CD4-positive, alpha-beta T cell treated with Interferon gamma for 1 hour (primary cell): ENCODE measurements around the gene VHLL.

ENCODE experiments used
- DNase-seq: peaks from one replicate; pipeline ENCODE4 v3.0.0-alpha.2; 2020

VHLL gene

DNA sequence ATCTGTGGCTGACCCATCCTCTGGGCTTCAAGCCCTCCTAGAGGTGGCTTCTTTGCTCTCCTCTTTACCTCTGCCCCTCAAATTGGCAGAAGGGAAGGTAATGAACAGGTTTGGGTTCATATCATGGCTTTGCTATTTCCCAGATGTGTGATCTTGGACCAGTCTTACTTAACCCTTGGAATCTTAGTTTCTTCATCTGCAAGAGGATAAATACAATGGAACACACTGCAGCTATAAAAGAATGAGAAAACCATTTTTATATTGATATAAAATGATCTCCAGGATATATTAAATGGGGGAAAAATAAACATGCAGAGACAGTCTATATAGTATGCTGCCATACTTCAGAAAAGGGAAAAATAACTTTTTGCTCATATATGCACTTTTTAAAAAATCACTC lies 9.2 kb downstream of the VHLL start:
- no peak for DNase-seq

DNA sequence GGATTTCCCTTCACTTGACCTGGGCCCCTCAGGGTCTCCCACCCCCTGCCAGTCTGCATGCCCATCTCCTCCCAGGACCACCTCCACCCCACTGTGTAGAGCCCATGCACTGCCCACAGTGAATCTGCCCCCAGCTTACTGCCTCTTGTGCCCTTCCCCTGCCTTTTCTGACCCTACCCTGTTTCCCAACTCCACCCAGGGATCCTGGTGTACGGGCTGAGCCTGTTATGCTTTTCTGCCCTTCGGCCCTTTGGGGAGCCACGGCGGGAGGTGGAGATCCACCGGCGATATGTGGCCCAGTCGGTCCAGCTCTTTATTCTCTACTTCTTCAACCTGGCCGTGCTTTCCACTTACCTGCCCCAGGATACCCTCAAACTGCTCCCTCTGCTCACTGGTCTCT lies 13.0 kb downstream of the VHLL start:
- no peak for DNase-seq

DNA sequence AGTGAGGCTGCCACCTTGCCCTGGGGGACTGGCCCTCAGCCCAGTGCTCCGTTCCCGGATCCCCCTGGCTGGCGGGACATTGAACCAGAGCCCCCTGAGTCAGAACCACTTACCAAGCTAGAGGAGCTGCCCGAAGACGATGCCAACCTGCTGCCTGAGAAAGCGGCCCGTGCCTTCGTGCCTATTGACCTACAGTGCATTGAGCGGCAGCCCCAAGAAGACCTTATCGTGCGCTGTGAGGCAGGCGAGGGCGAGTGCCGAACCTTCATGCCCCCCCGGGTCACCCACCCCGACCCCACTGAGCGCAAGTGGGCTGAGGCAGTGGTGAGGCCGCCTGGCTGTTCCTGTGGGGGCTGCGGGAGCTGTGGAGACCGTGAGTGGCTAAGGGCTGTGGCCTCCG lies 13.7 kb downstream of the VHLL start:
- DNase-seq: no peak

DNA sequence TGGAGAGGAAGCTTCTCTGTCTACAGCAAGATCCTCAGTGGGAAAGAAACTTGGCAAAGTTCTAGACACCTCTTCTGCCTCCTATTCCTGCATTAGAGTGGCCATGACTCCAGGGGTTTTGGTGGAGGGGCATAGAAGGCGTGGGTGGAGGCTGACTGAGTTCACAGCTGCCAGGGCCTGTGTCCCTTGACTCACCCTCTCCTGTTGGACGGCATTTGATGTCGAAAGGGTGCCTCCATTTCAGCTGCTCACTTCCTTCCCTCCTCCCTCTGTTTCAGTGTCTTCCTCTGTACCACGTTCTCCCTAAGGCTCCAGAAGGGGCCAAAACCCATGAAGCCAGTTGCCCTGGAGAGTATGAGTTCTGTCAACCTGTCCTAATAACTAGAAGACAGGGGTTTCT lies 14.3 kb downstream of the VHLL start:
- no peak for DNase-seq

DNA sequence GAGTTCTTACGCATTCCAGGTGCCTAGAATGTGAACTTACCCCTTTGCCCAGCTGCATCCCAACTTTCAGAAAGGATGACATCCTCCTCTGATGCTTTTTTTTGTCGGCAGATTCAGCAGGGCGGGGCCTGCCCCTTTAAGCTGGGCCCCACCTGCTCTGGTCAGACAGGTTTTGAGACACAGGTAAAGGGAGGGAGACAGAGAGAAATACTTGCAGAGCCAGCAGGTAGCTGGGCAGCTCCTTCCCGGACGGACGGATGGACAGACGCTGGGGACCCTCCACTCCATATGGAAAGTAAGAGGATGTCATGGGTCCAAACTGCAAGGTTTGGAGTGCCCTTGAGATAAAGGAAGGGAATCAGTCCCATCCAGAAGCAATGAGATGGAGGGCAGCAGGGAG lies 15.0 kb downstream of the VHLL start, which contains the start of gene TMEM79:
TSS of gene TMEM79 (plus strand) at position 214 of the 400 bp plus-strand sequence. CDS start 902 bp downstream, outside the sequence.
- DNase-seq: no peak

DNA sequence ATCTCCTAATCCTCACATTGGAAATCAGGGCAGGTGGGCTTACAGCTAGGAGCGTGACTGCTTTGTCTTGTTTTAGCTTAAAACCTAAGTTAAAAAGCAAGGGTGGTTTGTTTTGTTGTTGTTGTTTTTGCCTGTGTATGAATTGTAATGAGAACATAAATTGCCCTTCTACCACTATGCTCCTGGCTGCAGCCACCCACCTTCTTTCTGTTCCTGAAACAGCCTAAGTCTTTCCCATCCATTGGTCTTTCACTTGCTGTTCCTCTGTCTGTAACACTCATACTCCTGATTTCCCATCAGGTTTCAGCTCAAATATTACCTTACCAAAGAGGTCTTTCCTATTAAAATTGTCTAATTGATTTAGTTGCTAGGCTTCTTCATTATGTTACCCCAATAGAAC lies 15.6 kb downstream of the VHLL start:
- DNase-seq: no peak

DNA sequence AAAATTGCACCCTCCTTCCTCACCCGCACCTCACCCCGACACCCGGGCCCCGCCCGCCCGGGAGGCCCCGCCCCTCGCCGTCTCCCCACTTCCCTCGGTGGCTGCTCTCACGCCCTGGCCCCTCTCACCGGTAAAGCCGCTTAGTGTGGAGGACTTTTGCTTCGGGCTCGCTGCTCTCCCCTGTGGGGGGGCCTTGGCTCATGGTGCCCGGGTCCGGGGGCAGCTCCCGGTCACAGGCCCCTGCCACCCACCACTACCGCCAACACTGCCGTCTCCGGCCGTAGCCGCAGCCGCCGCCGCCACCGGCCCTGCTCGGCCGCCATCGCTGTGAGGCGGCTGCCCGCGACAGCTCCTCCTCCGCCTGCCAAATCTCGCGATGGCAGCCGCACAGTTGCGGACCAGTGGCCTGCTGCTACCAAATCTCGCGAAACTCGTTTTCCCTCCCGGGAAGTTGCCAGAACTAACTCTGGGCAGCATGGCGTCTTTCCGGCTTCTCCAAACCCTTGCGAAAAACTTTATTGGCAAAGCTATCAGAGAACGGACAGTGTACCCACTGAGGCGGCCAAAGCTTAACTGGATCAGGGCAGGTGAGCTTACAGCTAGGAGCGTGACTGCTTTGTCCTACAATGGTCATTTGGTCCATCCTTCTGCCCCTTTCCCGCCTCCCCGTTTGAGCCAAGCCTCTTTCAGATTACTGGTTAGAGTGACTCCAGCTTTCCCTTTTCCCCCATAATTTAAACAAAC lies 16.5 kb downstream of the VHLL start, which contains the start of gene SMG5:
TSS of gene SMG5 (minus strand) at position 347 of the 744 bp plus-strand sequence. CDS start at position 202, 145 bp downstream.
- peak; percentile 97 for DNase-seq

DNA sequence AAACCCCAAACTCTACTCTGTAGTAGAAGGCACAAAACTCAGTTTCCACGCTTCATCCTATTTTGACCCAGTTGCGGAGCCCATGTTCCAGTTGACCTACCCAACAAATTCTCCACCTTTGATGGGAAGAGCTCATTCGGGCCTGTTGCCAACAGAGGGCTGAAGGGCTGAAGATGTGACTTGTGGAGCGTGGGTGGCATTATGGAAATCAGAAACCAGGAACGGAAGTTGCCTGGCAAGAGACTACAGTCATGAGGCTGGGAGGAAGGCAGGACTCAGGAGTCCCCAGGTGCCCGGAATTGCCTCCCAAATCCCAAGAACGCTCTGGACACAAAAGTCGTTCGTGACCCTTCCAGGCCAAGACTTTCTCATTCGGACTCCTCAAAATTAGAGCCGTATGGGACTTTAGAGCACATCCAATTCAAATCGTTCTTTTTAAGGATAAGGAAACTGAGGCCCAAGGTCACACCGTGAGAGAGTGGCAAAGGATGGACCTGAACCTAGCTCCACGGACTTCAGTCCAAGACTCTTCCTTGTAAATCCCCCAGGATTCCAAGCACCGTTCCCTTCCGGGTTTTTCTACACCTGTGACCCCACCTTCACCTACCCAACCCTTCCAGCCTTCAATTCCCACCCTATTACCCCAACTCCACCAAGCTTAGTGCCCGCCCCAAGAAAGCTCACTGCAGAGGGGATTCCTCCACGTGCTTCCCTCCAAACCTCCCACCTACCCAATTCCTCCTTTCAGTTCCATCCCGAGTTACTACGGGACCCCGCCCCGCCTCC lies 17.2 kb downstream of the VHLL start:
- no peak for DNase-seq

DNA sequence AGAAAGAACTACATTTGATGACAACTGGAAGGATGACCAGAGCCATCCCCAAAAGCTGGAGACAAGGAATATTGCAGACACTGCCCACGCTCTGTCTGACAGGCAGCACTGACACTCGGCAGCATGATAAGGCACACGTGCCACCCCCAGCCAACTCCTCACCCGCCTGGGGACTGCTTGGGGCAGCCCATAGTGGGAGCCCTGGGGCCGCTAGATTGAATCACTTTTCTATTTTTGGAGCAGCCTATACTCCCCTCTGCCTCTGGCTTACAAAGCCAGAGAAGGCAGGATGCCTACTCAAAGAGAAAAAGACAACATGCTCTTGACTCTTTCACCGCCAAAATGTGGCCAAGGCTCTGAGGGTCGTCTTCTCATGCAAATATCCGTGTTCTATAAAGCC lies 17.8 kb downstream of the VHLL start:
- no peak for DNase-seq

DNA sequence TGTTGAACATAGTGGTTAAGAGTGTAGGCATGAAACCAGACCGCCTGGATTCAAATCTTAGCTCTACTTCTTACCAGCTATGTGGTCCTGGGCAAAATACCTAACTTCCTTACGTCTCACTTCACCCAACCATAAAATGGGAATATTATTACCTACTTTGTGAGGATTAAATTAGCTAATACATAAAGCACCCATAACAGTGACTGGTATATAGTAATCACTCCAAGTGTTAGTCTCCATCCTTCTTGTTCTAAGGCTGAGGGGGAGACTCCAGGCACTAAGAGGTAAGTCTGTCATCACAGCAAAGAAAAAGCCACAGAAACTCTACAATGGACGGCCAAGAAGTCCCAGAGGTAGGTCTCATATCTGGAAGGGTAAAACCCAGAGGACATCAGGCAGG lies 19.3 kb downstream of the VHLL start:
- no peak for DNase-seq

DNA sequence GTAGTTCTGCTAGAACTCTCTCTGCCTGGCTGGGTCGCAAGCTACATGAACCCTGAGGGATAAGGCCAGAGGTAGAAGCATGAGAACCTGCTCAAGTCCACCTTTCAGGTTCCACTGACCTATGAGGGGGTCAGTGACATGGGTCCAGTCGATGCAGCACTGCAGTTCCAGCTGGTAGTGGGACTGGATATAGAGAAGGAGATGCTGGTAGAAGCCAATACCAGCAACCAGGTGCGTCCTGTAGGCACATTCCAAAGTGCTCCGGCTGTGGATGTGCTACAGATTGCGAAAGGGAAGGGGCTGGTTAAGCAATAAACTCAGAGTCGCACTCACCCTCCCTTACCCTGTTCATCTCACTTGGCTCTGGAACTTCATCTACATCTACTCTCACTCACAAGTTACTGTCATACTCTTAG lies 22.1 kb downstream of the VHLL start:
- no peak for DNase-seq

DNA sequence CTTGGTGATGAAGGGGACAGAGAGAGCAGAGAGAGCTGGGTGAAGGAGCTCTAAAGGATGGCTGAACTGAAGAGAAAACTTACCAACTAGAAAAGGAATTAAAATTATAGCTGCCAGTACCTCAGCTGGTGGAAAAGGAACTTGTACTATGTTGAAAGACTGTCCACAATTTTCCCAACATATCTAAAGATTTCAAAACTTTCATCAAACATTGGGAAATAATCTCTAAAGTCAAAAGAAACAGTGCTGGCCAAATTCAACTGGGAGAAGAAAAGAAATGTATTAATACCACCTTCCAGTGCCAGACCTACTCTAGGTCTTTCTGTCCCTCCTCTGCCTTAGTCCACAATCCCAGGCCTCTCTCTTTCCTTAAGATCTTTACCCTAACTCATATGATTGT lies 22.6 kb downstream of the VHLL start:
- DNase-seq: no peak

DNA sequence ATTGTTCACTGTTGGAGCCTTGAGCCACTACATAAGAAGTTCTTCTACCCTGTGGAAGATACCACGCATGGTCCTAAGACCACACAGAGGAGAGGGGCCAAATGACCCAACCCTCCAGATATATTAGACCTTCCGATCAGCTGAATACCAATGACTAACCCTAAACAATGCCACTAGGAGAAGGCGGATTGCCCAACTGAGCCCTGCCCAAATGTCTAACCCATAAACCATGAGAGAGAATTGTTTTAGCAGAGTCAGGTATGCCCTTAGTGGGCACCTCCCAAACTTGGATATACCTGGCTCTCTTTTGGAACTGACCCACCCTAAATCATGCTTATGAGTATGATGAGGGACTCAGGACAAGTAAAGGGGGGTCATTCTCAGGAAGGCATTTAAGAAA lies 28.8 kb downstream of the VHLL start:
- no peak for DNase-seq

DNA sequence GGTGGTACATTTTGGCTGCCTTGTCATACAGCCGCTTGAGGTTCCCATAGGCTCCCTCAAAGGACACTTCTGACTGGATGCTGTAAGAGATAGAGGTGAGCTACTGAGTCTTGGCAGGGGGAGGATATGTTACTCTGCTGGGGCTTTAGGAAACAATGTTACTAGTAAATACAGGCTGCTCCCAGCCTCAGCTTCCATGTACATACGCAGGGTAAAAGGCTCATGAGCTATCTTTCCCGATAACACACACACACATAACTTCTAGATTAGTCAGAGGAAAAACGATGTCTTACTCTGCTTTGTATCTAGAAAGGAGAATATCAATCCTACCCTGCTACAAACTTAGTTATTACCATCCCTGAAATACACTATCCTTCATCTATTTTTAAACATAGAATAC lies 30.8 kb downstream of the VHLL start:
- DNase-seq: no peak

DNA sequence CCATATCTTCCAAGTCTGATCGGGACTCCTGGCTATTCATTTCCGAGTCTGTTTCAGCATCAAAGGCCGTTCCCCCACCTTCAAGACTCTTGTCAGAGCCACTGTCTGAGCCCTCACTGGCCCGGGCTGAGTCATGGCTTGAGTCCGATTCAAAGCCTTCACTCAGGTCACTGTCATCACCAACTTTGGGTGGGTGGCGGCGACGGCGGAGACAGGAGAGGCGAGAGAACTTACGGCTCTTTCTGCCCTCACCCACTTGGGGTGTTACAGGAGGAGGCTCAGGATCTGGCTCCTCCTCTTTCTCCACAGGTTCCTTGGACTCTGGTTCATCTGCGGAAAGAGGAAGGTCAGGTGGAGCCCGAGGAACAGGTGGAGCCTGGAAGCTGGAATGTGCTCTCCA lies 33.1 kb downstream of the VHLL start:
- DNase-seq: no peak

DNA sequence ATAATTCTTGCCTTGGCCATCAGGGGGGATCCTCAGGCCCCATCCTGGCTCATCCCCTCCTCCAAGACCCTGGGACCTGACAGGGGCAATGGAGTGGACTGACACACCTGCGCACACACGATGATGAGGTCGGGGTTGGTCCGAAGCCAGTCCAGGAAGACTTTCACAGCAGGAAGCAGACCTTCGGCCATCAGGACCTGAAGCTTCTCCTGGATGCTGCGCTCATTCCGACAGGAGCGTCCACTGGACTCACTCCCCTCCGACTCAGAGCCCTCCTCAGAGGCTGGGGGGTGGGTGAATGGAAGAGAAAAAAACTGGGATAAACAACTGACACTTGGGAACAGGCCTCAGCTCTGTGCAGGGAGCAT lies 35.8 kb downstream of the VHLL start:
- DNase-seq: no peak

DNA sequence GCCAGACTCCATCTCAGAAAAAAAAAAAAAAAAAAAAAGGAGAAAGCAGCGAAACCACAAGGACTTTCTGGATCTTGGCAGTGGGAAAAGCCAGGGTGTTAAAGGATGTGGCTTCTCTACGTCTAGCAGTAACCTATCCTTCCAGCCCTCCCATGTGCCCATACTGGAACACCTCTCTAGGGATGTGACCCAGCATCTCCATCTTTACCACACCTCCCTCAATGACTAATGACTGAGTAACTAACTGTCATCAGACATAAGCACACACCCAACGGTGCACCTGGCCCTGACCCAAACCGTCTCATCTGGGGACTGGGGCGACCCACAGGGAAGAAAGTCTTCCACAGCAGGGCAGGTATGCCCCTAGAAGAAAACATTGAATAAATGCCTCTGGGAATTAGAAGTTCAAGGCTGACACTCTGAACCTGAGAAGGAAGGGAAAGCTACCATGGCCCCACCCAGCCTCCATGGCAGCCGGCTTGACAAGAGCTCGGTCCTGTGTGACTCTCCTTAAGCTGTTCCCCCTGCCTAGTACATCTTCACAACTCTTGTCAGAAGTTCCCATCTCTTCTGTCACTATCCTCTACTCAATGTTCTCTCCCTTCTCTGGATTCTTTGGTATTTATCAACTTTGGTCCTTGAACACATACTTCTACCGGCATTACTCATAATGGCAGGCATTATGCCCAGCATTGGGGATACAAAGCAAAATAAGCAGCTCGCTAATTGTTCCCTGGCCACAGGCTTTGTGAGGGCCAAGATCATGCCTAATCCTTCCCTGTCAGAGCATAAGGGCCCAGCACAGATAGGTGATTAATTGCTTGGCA lies 36.4 kb downstream of the VHLL start:
- no peak for DNase-seq

DNA sequence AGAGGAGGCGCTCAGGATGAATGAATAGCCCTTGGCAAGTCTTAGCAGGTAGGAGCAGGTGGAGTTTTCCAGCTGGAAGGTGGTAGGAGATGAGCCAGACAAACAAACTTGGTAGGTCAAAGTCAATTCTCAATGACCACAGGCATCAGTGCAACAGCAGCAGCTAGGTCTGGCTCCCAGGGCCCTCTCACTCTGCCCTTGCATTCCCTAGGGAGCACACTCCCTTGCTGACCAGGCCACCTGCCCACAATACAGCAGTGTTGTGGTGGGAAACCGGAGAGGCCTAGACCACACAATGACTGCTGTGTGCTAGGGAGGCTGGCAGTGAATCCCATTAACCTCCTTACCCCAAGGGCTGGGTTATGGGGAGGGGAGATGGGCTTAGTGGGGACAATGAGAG lies 38.2 kb downstream of the VHLL start:
- DNase-seq: no peak

DNA sequence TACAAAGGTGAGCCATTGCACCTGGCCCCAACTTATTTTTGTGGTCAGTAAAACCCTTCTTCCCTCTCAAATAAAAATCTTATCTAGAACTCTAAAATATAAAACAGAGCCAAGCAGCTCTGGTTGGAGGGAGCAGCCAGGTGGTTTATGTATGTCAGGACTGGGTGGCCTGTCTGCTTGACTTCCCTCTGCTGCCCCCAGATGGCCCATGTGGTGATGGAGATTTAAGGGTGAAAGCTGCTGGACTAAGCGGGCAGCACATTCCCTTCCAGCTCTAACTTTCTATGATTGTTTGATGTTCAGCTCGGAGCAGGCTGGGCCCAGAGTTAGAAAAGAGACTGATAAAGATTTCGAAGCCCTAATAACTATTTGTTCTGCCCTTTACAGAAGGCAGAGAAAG lies 39.3 kb downstream of the VHLL start:
- no peak for DNase-seq

DNA sequence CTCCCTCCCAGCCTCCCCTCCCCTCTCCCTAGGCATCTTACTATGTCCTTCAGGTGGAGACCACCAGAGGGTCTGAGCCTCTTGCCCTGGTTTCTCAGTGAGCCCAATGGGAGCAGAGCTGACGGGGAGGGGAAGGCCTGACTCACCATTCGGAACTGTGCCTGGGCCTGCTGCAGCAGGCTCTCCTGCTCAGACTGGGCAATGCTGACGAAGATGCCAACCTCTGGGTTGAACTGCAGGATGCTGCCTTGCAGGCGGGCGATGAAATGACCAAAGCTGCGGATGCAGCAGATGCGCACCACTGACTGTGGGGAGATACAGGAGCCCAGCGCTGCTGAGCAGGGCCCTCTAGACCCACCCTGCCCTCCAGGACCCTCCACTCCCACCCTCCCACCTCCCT lies 40.2 kb downstream of the VHLL start:
- DNase-seq: no peak

DNA sequence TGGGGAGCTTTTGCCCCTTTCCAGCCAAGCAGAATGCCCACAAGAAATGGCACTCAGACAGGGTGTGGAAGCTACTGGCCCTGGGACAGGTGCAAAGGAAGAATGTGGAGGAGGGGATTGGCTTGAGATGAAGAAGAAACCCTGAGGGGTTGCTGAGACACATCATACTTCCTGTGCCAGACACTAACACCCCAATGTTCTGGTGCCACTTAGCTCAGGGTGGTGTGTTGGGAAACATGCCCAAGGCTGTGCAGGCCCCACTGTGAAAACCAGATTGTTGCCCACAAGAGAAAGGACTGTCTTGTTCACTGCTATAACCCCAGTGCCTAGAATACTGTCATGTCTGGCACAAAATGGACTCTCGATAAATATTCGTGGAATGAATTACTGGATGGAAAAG lies 41.4 kb downstream of the VHLL start:
- DNase-seq: no peak

DNA sequence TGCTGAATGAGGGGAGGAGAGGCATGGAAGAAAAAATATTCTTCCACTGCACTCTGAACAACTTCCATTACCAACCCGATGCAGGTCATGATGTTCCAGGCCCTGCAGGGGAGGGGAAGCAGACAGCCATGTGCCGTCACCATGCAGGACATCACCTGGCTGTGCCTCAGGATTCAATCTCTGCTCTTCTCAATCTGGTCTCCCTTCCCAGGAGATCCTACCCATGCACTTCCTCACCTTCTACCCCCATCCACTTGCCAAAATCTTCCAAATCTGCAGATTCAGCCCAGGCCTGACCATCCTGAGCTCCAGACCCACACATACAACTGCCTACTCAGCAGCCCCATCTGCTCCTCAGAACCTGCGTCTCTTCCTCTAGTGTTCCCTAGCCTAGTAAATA lies 45.5 kb downstream of the VHLL start:
- no peak for DNase-seq

DNA sequence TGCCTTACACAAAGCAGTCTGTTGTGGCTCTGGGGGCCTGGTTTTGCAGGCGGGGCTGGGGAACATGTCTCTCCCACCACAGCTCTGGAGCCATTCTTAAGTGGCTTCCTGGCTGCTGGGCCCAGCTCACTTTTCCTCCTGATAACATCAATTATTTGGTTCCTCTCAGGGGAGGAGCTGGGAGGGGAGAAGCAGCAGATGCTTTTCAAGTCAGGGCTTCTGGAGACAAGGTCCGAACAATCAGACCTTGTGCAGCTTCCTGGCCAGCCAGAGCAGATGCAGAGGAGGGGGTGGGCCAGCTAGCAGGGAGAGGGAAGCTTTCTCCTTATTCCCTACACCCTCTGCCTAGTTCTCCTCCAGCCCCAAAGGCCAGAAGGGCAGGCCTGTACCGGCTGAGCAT lies 47.6 kb downstream of the VHLL start:
- DNase-seq: no peak

DNA sequence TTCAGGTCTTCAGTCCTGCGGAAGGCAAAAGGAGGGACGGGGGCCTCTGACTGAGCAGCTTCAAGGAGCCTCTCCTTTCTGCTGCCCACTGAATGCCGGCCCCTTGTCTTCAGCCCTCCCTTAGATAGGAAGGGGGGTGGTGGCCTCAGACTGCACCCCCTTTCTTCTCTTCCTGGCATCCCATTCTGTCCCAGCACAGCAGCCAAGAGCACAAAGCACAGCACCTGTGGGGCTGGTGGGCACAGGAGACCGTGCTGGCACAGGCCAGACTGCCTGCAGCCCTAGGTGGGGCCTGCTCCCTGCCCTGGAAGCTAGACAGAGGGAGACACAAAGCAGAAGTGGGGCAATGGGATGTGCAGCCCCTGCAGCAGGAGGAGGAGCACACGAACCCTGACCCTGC lies 49.5 kb downstream of the VHLL start:
- no peak for DNase-seq
